ENCODE results near the gene LYPLA2. TPM values are rescaled to one million over a fixed set of nuclear protein-coding genes. Genes with fewer than 3 reads are reported as not detected.
"Not testable (repeated sequence)": the region's sequence is repeated elsewhere in the genome, so short reads cannot be mapped to it uniquely, and the experiment has no call there.

LYPLA2 gene
- total RNA-seq, 2 experiments from 2014 or later: 37.4 to 37.7 TPM

DNA sequence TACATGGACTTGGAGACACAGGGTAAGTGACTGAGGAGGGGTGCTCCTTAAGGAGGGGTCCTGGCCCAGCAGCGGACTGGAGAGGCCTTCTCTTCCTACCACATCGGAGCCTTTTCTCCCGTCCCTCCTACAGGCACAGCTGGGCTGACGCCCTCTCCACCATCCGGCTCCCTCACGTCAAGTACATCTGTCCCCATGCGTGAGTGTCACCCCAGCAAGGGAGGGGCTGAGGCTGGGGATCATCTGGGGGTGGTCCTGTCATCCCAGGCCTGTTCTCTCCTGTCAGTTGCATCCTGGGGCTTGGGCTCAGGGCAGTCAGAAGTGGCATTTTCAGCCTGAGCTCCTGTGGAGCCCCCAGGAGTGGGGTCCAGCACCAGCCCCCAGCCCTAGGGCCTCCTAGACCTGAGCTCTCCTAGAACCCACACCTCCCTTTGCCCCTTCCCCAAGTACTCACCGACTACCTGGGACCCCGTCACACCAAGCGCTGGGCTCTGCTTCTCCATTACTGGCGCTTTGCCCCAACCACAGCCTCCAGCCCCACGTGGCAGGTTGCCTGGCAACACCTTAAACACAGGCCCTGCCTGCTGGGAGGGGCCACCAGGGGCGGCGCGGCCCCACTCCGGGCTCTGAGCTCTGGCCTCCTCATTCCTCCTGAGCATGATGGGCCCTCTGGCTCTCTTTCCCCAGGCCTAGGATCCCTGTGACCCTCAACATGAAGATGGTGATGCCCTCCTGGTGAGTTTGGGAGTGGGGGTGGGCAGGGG lies 2.3 kb downstream of the LYPLA2 start:
- peak overlapping the region in 1 of 2 donors; percentile 30 for H3K27ac ChIP-seq (ENCODE audit: low read depth in 1 of 2, low read length in 2 of 2)
- peak overlapping the region; percentile 17 for H3K27ac Mint-ChIP-seq

GRCh38 chr1:23793861-23794731 lies 3.2 kb downstream of the LYPLA2 start:
- peaks cover 28% of the 10 kb centered on the region for H3K4me1 Mint-ChIP-seq (ENCODE audit: low read depth)
- no peaks in the 10 kb centered on the region for H3K9me3 Mint-ChIP-seq
- H3K9me3 ChIP-seq (ENCODE audit: control insufficient read depth in 1 of 2, insufficient read depth in 1 of 2, low read length in 2 of 2): no peaks in the 10 kb centered on the region
- H3K27me3 Mint-ChIP-seq: no peaks in the 10 kb centered on the region
- H3K4me3 ChIP-seq (ENCODE audit: low read length): no peak overlapping the region
- H3K27ac ChIP-seq (ENCODE audit: low read depth in 1 of 2, low read length in 2 of 2): no peak overlapping the region
- H3K27ac Mint-ChIP-seq: peak overlapping the region; percentile 17
- peaks cover 33% of the 10 kb centered on the region for H3K36me3 ChIP-seq (ENCODE audit: insufficient read depth, low read length)
- POLR2A ChIA-PET: interaction anchor here (0.9 kb wide), 1 partner anchor 31 kb away, joined by 3 read pairs; the partner anchor contains the start of gene HMGCL
- no peak for ATAC-seq (ENCODE audit: poor library complexity)
- TF ChIP-seq, protein P1, sequence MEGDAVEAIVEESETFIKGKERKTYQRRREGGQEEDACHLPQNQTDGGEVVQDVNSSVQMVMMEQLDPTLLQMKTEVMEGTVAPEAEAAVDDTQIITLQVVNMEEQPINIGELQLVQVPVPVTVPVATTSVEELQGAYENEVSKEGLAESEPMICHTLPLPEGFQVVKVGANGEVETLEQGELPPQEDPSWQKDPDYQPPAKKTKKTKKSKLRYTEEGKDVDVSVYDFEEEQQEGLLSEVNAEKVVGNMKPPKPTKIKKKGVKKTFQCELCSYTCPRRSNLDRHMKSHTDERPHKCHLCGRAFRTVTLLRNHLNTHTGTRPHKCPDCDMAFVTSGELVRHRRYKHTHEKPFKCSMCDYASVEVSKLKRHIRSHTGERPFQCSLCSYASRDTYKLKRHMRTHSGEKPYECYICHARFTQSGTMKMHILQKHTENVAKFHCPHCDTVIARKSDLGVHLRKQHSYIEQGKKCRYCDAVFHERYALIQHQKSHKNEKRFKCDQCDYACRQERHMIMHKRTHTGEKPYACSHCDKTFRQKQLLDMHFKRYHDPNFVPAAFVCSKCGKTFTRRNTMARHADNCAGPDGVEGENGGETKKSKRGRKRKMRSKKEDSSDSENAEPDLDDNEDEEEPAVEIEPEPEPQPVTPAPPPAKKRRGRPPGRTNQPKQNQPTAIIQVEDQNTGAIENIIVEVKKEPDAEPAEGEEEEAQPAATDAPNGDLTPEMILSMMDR (IDR thresholded peaks at IDR 0.05): no peak
- H3K36me3 Mint-ChIP-seq (ENCODE audit: low read depth): peaks cover 34% of the 10 kb centered on the region
- peak overlapping the region; percentile 25 for H3K4me3 Mint-ChIP-seq
- intact Hi-C loops (cut with DNase I, micrococcal nuclease): loop anchor here in 1 of 2 experiments (10.0 kb wide), 1 partner anchor 1451 kb away; the partner anchor contains the start of gene RSRP1
- DNase-seq: no peak
- peaks cover 38% of the 10 kb centered on the region for H3K4me1 ChIP-seq (ENCODE audit: insufficient read depth, low read length)
- no peaks in the 10 kb centered on the region for H3K27me3 ChIP-seq (ENCODE audit: control insufficient read depth in 1 of 2, insufficient read depth in 2 of 2, low read length in 2 of 2)
- CTCF ChIA-PET: interaction anchor here (0.6 to 1.9 kb wide), 2 partner anchors 22 to 27 kb away, joined by 4 read pairs; no protein-coding TSS in a partner anchor

More for the DNA sequence above, 2.3 kb downstream of the LYPLA2 start:
- ATAC-seq (ENCODE audit: poor library complexity): peak; percentile 11
- intact Hi-C loops (cut with DNase I, micrococcal nuclease): loop anchor here in 1 of 2 experiments (10.0 kb wide), 1 partner anchor 1452 kb away; the partner anchor contains the start of gene RSRP1
- Mint-ChIP-seq H3K4me3 (peak overlapping the region; percentile 75), H3K4me1 (ENCODE audit: low read depth) (peaks cover 28% of the 10 kb centered on the region), H3K36me3 (ENCODE audit: low read depth) (peaks cover 36% of the 10 kb centered on the region), H3K9me3 (no peaks in the 10 kb centered on the region), H3K27me3 (no peaks in the 10 kb centered on the region)
- CTCF ChIA-PET: interaction anchor here (0.6 to 1.9 kb wide), 3 partner anchors 21 to 47 kb away, joined by 3 to 4 read pairs (median 4); no protein-coding TSS in a partner anchor
- H3K4me3 ChIP-seq (ENCODE audit: low read length): no peak overlapping the region
- no peaks in the 10 kb centered on the region for H3K27me3 ChIP-seq (ENCODE audit: control insufficient read depth in 1 of 2, insufficient read depth in 2 of 2, low read length in 2 of 2)
- no peaks in the 10 kb centered on the region for H3K9me3 ChIP-seq (ENCODE audit: control insufficient read depth in 1 of 2, insufficient read depth in 1 of 2, low read length in 2 of 2)
- TF ChIP-seq, protein P1 (IDR thresholded peaks at IDR 0.05): no peak
- DNase-seq: peak in 5 of 14 experiments; percentile 26 to 74 (median 50)
- H3K36me3 ChIP-seq (ENCODE audit: insufficient read depth, low read length): peaks cover 33% of the 10 kb centered on the region
- peaks cover 32% of the 10 kb centered on the region for H3K4me1 ChIP-seq (ENCODE audit: insufficient read depth, low read length)
- POLR2A ChIA-PET: interaction anchor here (0.9 kb wide), 1 partner anchor 32 kb away, joined by 3 read pairs; the partner anchor contains the start of gene HMGCL

DNA sequence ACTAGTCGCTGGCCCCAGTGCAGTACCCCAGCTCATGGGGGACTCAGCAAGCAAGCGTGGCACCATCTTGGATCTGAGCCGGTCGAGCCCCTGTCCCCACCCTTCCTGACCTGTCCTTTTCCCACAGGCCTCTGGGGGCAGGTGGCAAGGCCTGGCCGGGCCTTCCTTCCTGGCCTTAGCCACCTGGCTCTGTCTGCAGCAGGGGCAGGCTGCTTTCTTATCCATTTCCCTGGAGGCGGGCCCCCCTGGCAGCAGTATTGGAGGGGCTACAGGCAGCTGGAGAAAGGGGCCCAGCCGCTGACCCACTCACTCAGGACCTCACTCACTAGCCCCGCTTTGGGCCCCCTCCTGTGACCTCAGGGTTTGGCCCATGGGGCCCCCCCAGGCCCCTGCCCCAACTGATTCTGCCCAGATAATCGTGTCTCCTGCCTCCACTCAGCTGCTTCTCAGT lies 3.8 kb downstream of the LYPLA2 start:
- Histone ChIP-seq H3K36me3 (ENCODE audit: insufficient read depth, low read length) (peaks cover 33% of the 10 kb centered on the region), H3K4me1 (ENCODE audit: insufficient read depth, low read length) (peaks cover 45% of the 10 kb centered on the region)
- H3K27ac Mint-ChIP-seq; H3K27ac ChIP-seq (ENCODE audit: low read depth in 1 of 2, low read length in 2 of 2); H3K4me3 ChIP-seq (ENCODE audit: low read length); H3K27me3 Mint-ChIP-seq; H3K9me3 Mint-ChIP-seq; DNase-seq; POLR2A ChIA-PET; H3K9me3 ChIP-seq (ENCODE audit: control insufficient read depth in 1 of 2, insufficient read depth in 1 of 2, low read length in 2 of 2); H3K27me3 ChIP-seq (ENCODE audit: control insufficient read depth in 1 of 2, insufficient read depth in 2 of 2, low read length in 2 of 2); ATAC-seq (ENCODE audit: poor library complexity): not testable (repeated sequence)
- peaks cover 30% of the 10 kb centered on the region for H3K4me1 Mint-ChIP-seq (ENCODE audit: low read depth)
- CTCF ChIA-PET: interaction anchor here (1.9 kb wide), 1 partner anchor 23 kb away, joined by 4 read pairs; no protein-coding TSS in a partner anchor
- intact Hi-C loops (cut with DNase I, micrococcal nuclease): loop anchor here in 1 of 2 experiments (10.0 kb wide), 1 partner anchor 1450 kb away; the partner anchor contains the start of gene RSRP1
- peaks cover 34% of the 10 kb centered on the region for H3K36me3 Mint-ChIP-seq (ENCODE audit: low read depth)
- peak overlapping the region; percentile 25 for H3K4me3 Mint-ChIP-seq
